PFSK-1 (cell line): ENCODE data around the gene IFNL2.

Source experiments
- FOXP2 ChIP-seq: optimal IDR thresholded peaks from 2 replicates; pipeline ENCODE3; 2011; ENCODE audit warnings: borderline replicate concordance, control low read depth, inconsistent platforms; ENCODE audit not compliant: insufficient read depth; ENCODE audit errors: extremely low read length, extremely low read depth
- POLR2AphosphoS5 ChIP-seq: IDR thresholded peaks from 2 replicates; pipeline ENCODE4 v1.6.1; 2012; ENCODE audit warnings: low read depth, mild to moderate bottlenecking, control low read depth, low read length, moderate library complexity
- SIN3A ChIP-seq: IDR thresholded peaks from 2 replicates; pipeline ENCODE4 v1.6.1; 2012; ENCODE audit warnings: mild to moderate bottlenecking, low read length, moderate library complexity, borderline replicate concordance; ENCODE audit not compliant: insufficient read depth
- TAF1 ChIP-seq: IDR thresholded peaks from 2 replicates; pipeline ENCODE4 v1.6.1; 2012; ENCODE audit warnings: low read length, control low read depth, borderline replicate concordance; ENCODE audit not compliant: insufficient read depth
- TF ChIP-seq, protein P1 (sequence below), 2 experiments: IDR thresholded peaks; 2 replicates each; pipeline versions ENCODE4 v1.6.1 to v1.8.0; 2011 to 2012; ENCODE audit warnings: low read depth in 2 of 2, low read length in 2 of 2, control low read depth in 1 of 2, inconsistent platforms in 1 of 2, mild to moderate bottlenecking in 1 of 2, moderate library complexity in 1 of 2; ENCODE audit not compliant: insufficient read depth in 1 of 2

- TF ChIP-seq POLR2AphosphoS5 = no peak
- no peak for TF ChIP-seq SIN3A
- TF ChIP-seq, protein P1, sequence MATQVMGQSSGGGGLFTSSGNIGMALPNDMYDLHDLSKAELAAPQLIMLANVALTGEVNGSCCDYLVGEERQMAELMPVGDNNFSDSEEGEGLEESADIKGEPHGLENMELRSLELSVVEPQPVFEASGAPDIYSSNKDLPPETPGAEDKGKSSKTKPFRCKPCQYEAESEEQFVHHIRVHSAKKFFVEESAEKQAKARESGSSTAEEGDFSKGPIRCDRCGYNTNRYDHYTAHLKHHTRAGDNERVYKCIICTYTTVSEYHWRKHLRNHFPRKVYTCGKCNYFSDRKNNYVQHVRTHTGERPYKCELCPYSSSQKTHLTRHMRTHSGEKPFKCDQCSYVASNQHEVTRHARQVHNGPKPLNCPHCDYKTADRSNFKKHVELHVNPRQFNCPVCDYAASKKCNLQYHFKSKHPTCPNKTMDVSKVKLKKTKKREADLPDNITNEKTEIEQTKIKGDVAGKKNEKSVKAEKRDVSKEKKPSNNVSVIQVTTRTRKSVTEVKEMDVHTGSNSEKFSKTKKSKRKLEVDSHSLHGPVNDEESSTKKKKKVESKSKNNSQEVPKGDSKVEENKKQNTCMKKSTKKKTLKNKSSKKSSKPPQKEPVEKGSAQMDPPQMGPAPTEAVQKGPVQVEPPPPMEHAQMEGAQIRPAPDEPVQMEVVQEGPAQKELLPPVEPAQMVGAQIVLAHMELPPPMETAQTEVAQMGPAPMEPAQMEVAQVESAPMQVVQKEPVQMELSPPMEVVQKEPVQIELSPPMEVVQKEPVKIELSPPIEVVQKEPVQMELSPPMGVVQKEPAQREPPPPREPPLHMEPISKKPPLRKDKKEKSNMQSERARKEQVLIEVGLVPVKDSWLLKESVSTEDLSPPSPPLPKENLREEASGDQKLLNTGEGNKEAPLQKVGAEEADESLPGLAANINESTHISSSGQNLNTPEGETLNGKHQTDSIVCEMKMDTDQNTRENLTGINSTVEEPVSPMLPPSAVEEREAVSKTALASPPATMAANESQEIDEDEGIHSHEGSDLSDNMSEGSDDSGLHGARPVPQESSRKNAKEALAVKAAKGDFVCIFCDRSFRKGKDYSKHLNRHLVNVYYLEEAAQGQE (IDR thresholded peaks at IDR 0.05; ENCODE audit: insufficient read depth in 1 of 2, low read depth in 2 of 2, low read length in 2 of 2) = no peak
- TF ChIP-seq FOXP2 = no peak
- no peak for TF ChIP-seq TAF1
Observed at GRCh38 chr19:39317476-39317875, 49.3 kb downstream of the IFNL2 start.
